HepG2 (cell line): ENCODE measurements around the gene NCOA4. TPM values are rescaled to one million over a fixed set of nuclear protein-coding genes. Genes with fewer than 3 reads are reported as not detected.

Source experiments
- DPF2 ChIP-seq: sonication (generic); formaldehyde crosslinking; IDR thresholded peaks from 2 replicates; pipeline ENCODE4 v1.4.0; 2020; ENCODE audit warnings: mild to moderate bottlenecking, low read depth, missing genetic modification reagents, borderline replicate concordance
- ELF1 ChIP-seq: sonication (generic); formaldehyde crosslinking; IDR thresholded peaks from 2 replicates; pipeline ENCODE4 v1.4.0; 2020; ENCODE audit warnings: missing genetic modification reagents
- FOXK2 ChIP-seq: fragments of 450-650 bp; IDR thresholded peaks from 2 replicates; pipeline ENCODE4 v1.6.1; 2016
- NFIB ChIP-seq: sonication (generic); formaldehyde crosslinking; IDR thresholded peaks from 2 replicates; pipeline ENCODE4 v1.9.0; 2021; ENCODE audit warnings: missing genetic modification reagents, mild to moderate bottlenecking, borderline replicate concordance
- ONECUT2 ChIP-seq: sonication (generic); formaldehyde crosslinking; IDR thresholded peaks from 2 replicates; pipeline ENCODE4 v1.4.0; 2020; ENCODE audit warnings: missing genetic modification reagents
- SALL2 ChIP-seq: sonication (generic); formaldehyde crosslinking; IDR thresholded peaks from 2 replicates; pipeline ENCODE4 v1.8.1; 2023; ENCODE audit warnings: mild to moderate bottlenecking, missing genetic modification reagents, inconsistent platforms
- SETDB1 ChIP-seq: sonication (generic); formaldehyde crosslinking; IDR thresholded peaks from 2 replicates; pipeline ENCODE4 v1.5.1; 2020; ENCODE audit warnings: missing genetic modification reagents, mild to moderate bottlenecking, borderline replicate concordance
- TGIF2 ChIP-seq: IDR thresholded peaks from 2 replicates; pipeline ENCODE4 v1.6.1; 2016; ENCODE audit warnings: control low read depth, missing compliant biosample characterization
- ZBTB3 ChIP-seq: sonication (generic); formaldehyde crosslinking; IDR thresholded peaks from 2 replicates; pipeline ENCODE4 v1.4.0; 2020; ENCODE audit warnings: low read depth, mild to moderate bottlenecking, moderate library complexity, missing genetic modification reagents, borderline replicate concordance
- ZNF121 ChIP-seq: sonication (generic); formaldehyde crosslinking; IDR thresholded peaks from 2 replicates; pipeline ENCODE4 v1.5.0; 2020; ENCODE audit warnings: mild to moderate bottlenecking, missing genetic modification reagents
- ZNF24 ChIP-seq: fragments of 450-650 bp; IDR thresholded peaks from 2 replicates; pipeline ENCODE4 v1.6.1; 2017; ENCODE audit warnings: antibody characterized with exemption, mild to moderate bottlenecking
- ZNF260 ChIP-seq: sonication (generic); formaldehyde crosslinking; IDR thresholded peaks from 2 replicates; pipeline ENCODE4 v1.4.0; 2020; ENCODE audit warnings: missing genetic modification reagents, low read depth, mild to moderate bottlenecking, borderline replicate concordance
- ZNF282 ChIP-seq: fragments of 450-650 bp; IDR thresholded peaks from 2 replicates; pipeline ENCODE4 v1.6.1; 2018; ENCODE audit not compliant: partially characterized antibody
- ZNF34 ChIP-seq: sonication (generic); formaldehyde crosslinking; IDR thresholded peaks from 2 replicates; pipeline ENCODE4 v1.4.0; 2020; ENCODE audit warnings: mild to moderate bottlenecking, missing genetic modification reagents, borderline replicate concordance
- ZNF441 ChIP-seq: sonication (generic); formaldehyde crosslinking; IDR thresholded peaks from 2 replicates; pipeline ENCODE4 v1.7.0; 2021; ENCODE audit warnings: missing genetic modification reagents, borderline replicate concordance
- ZNF605 ChIP-seq: sonication (generic); formaldehyde crosslinking; IDR thresholded peaks from 2 replicates; pipeline ENCODE4 v1.8.0; 2022; ENCODE audit warnings: mild to moderate bottlenecking, missing genetic modification reagents
- ZNF772 ChIP-seq: sonication (generic); formaldehyde crosslinking; IDR thresholded peaks from 2 replicates; pipeline ENCODE4 v1.5.0; 2020; ENCODE audit warnings: mild to moderate bottlenecking, missing genetic modification reagents
- ZXDC ChIP-seq: sonication (generic); formaldehyde crosslinking; IDR thresholded peaks from 2 replicates; pipeline ENCODE4 v1.5.0; 2020; ENCODE audit warnings: mild to moderate bottlenecking, missing genetic modification reagents
- polyA plus RNA-seq, 8 experiments: library from polyadenylated mRNA; depleted of rRNA in 3 of 8; stranded (reverse) in 7 of 8; unstranded in 1 of 8; fragments of >200 nt; fragmentation: Illumina TruSeq in 4 of 8; extraction: Trizol in 4 of 8; gene quantifications; 2 replicates each; pipeline versions ENCODE4 v1.2.1 to v1.2.3, GENCODE V29; 2011 to 2016; ENCODE audit warnings: low read depth in 4 of 8, missing spikeins in 1 of 8, mixed read lengths in 1 of 8; ENCODE audit not compliant: insufficient read depth in 1 of 8
- total RNA-seq, 5 experiments: library from RNA; depleted of rRNA; stranded (reverse); fragments of >200 nt; fragmentation: Illumina TruSeq; extraction: Trizol; gene quantifications; 2 replicates each; pipeline ENCODE4 v1.2.3, GENCODE V29; 2016; ENCODE audit warnings: low read depth in 1 of 5
- TF ChIP-seq, protein P1 (sequence below): sonication (generic); formaldehyde crosslinking; conservative IDR thresholded peaks from 2 replicates; pipeline ENCODE4 v1.4.0; 2020; ENCODE audit warnings: missing genetic modification reagents
- TF ChIP-seq, protein P2 (sequence below): sonication (generic); formaldehyde crosslinking; IDR thresholded peaks from 2 replicates; pipeline ENCODE4 v1.4.0; 2020; ENCODE audit warnings: mild to moderate bottlenecking, missing genetic modification reagents
- TF ChIP-seq, protein P3 (sequence below): sonication (generic); formaldehyde crosslinking; IDR thresholded peaks from 2 replicates; pipeline ENCODE4 v1.5.0; 2020; ENCODE audit warnings: mild to moderate bottlenecking, missing genetic modification reagents, borderline replicate concordance

NCOA4 gene
- total and polyA plus RNA-seq, 2 of the 13 experiments (the other 11 are each of a cell fraction or from before 2014, with no cell fraction given): 306 to 400 TPM

GRCh38 chr10:45997994-45998763 is 32.2 kb downstream of the NCOA4 start (continued):
- TF ChIP-seq ZXDC (no peak), TGIF2 (CRISPR knock-in tag) (no peak), NFIB (no peak), ZNF282 (no peak), ZNF260 (CRISPR knock-in tag) (no peak), FOXK2 (peak; percentile 60; the same call in 1 of the 2 replicates), DPF2 (CRISPR knock-in tag) (peak; percentile 84), SETDB1 (CRISPR knock-in tag) (no peak), ZNF34 (no peak), SALL2 (CRISPR knock-in tag) (no peak), ELF1 (CRISPR knock-in tag) (peak; percentile 56; the same call in 1 of the 2 replicates), ZNF772 (CRISPR knock-in tag) (no peak), ZBTB3 (CRISPR knock-in tag) (0 out of 2 replicates have a peak, but pooled peaks have one; percentile 40), ZNF121 (no peak), ZNF605 (CRISPR knock-in tag) (no peak), ONECUT2 (CRISPR knock-in tag) (peak; percentile 81), ZNF24 (no peak), ZNF441 (no peak)
- TF ChIP-seq, protein P1, sequence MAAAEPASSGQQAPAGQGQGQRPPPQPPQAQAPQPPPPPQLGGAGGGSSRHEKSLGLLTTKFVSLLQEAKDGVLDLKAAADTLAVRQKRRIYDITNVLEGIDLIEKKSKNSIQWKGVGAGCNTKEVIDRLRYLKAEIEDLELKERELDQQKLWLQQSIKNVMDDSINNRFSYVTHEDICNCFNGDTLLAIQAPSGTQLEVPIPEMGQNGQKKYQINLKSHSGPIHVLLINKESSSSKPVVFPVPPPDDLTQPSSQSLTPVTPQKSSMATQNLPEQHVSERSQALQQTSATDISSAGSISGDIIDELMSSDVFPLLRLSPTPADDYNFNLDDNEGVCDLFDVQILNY (CRISPR knock-in tag): no peak
- TF ChIP-seq, protein P2, sequence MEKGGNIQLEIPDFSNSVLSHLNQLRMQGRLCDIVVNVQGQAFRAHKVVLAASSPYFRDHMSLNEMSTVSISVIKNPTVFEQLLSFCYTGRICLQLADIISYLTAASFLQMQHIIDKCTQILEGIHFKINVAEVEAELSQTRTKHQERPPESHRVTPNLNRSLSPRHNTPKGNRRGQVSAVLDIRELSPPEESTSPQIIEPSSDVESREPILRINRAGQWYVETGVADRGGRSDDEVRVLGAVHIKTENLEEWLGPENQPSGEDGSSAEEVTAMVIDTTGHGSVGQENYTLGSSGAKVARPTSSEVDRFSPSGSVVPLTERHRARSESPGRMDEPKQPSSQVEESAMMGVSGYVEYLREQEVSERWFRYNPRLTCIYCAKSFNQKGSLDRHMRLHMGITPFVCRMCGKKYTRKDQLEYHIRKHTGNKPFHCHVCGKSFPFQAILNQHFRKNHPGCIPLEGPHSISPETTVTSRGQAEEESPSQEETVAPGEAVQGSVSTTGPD (CRISPR knock-in tag): peak; percentile 69; the same call in 1 of the 2 replicates
- TF ChIP-seq, protein P3, sequence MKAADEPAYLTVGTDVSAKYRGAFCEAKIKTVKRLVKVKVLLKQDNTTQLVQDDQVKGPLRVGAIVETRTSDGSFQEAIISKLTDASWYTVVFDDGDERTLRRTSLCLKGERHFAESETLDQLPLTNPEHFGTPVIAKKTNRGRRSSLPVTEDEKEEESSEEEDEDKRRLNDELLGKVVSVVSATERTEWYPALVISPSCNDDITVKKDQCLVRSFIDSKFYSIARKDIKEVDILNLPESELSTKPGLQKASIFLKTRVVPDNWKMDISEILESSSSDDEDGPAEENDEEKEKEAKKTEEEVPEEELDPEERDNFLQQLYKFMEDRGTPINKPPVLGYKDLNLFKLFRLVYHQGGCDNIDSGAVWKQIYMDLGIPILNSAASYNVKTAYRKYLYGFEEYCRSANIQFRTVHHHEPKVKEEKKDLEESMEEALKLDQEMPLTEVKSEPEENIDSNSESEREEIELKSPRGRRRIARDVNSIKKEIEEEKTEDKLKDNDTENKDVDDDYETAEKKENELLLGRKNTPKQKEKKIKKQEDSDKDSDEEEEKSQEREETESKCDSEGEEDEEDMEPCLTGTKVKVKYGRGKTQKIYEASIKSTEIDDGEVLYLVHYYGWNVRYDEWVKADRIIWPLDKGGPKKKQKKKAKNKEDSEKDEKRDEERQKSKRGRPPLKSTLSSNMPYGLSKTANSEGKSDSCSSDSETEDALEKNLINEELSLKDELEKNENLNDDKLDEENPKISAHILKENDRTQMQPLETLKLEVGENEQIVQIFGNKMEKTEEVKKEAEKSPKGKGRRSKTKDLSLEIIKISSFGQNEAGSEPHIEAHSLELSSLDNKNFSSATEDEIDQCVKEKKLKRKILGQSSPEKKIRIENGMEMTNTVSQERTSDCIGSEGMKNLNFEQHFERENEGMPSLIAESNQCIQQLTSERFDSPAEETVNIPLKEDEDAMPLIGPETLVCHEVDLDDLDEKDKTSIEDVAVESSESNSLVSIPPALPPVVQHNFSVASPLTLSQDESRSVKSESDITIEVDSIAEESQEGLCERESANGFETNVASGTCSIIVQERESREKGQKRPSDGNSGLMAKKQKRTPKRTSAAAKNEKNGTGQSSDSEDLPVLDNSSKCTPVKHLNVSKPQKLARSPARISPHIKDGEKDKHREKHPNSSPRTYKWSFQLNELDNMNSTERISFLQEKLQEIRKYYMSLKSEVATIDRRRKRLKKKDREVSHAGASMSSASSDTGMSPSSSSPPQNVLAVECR (CRISPR knock-in tag): peak; percentile 45; the same call in 1 of the 2 replicates
